Dendritic cell treated with granulocyte-macrophage colony-stimulating factor and Interleukin-4, amounts not matched to agents 40 ng/mL and 50 ng/mL, for 4 days (primary cell): ENCODE results near the gene SRGAP2C.
A peak's percentile ranks its signal among the peaks of the same experiment; 100 is the strongest.
"Not testable (repeated sequence)": the region's sequence is repeated elsewhere in the genome, so short reads cannot be mapped to it uniquely, and the experiment has no call there.

Experiments used
- H3K27ac Mint-ChIP-seq: one replicate; pipeline ENCODE4 v1.8.0; 2022; ENCODE audit warnings: mild to moderate bottlenecking, mixed read lengths
- H3K27me3 Mint-ChIP-seq: one replicate; pipeline ENCODE4 v1.8.0; 2022; ENCODE audit warnings: mild to moderate bottlenecking, mixed read lengths
- H3K36me3 Mint-ChIP-seq: one replicate; pipeline ENCODE4 v1.8.0; 2022; ENCODE audit warnings: low read depth, mixed read lengths
- H3K4me1 Mint-ChIP-seq: one replicate; pipeline ENCODE4 v1.8.0; 2022; ENCODE audit warnings: low read depth, mixed read lengths
- H3K4me3 Mint-ChIP-seq: one replicate; pipeline ENCODE4 v1.8.0; 2022; ENCODE audit warnings: mild to moderate bottlenecking, moderate library complexity, mixed read lengths
- H3K9me3 Mint-ChIP-seq: one replicate; pipeline ENCODE4 v1.8.0; 2022; ENCODE audit warnings: mixed read lengths
- intact Hi-C: fragments of 100-400 bp; cut with micrococcal nuclease; formaldehyde crosslinking; loops from one replicate; pipeline ENCODE4 v1.15.0; 2022

SRGAP2C gene

GRCh38 chr1:121400108-121400507 is 215.3 kb downstream of the SRGAP2C start:
- H3K4me3 Mint-ChIP-seq, H3K4me1 Mint-ChIP-seq, intact Hi-C loops, H3K27ac Mint-ChIP-seq: not testable (repeated sequence)
- H3K27me3 Mint-ChIP-seq, result peaks cover 11% of the 10 kb centered on the region
- H3K36me3 Mint-ChIP-seq, result peaks cover 28% of the 10 kb centered on the region
- peaks cover 20% of the 10 kb centered on the region for H3K9me3 Mint-ChIP-seq

GRCh38 chr1:121400541-121401310 is 216.0 kb downstream of the SRGAP2C start:
- H3K27ac Mint-ChIP-seq, H3K27me3 Mint-ChIP-seq, H3K4me3 Mint-ChIP-seq, H3K4me1 Mint-ChIP-seq, intact Hi-C loops: not testable (repeated sequence)
- Mint-ChIP-seq H3K9me3 (peaks cover 20% of the 10 kb centered on the region), H3K36me3 (peaks cover 28% of the 10 kb centered on the region)

GRCh38 chr1:121401375-121401955 is 216.7 kb downstream of the SRGAP2C start:
- H3K4me1 Mint-ChIP-seq, H3K27ac Mint-ChIP-seq, H3K27me3 Mint-ChIP-seq, intact Hi-C loops: not testable (repeated sequence)
- Mint-ChIP-seq H3K9me3 (peaks cover 20% of the 10 kb centered on the region), H3K36me3 (peaks cover 25% of the 10 kb centered on the region), H3K4me3 (peak overlapping the region; percentile 33)

GRCh38 chr1:121403254-121403653 is 218.5 kb downstream of the SRGAP2C start:
- H3K4me3 Mint-ChIP-seq, H3K27me3 Mint-ChIP-seq, H3K4me1 Mint-ChIP-seq, intact Hi-C loops, H3K27ac Mint-ChIP-seq: not testable (repeated sequence)
- peaks cover 19% of the 10 kb centered on the region for H3K36me3 Mint-ChIP-seq
- H3K9me3 Mint-ChIP-seq, result peaks cover 20% of the 10 kb centered on the region

- H3K27ac Mint-ChIP-seq, result no peak overlapping the region
- H3K27me3 Mint-ChIP-seq, result no peaks in the 10 kb centered on the region
- H3K4me1 Mint-ChIP-seq, result peaks cover 8% of the 10 kb centered on the region
- H3K9me3 Mint-ChIP-seq, result no peaks in the 10 kb centered on the region
- intact Hi-C loops, result no loop called here
- no peaks in the 10 kb centered on the region for H3K36me3 Mint-ChIP-seq
- H3K4me3 Mint-ChIP-seq, result no peak overlapping the region
Measured at GRCh38 chr1:121408354-121408753, 223.6 kb downstream of the SRGAP2C start.

GRCh38 chr1:121413821-121414220 is 229.0 kb downstream of the SRGAP2C start:
- Mint-ChIP-seq H3K27ac (no peak overlapping the region), H3K27me3 (no peaks in the 10 kb centered on the region), H3K9me3 (no peaks in the 10 kb centered on the region), H3K4me3 (no peak overlapping the region), H3K4me1 (peaks cover 11% of the 10 kb centered on the region), H3K36me3 (no peaks in the 10 kb centered on the region)
- intact Hi-C loops, result no loop called here

GRCh38 chr1:121414905-121415304 is 230.1 kb downstream of the SRGAP2C start:
- H3K4me3 Mint-ChIP-seq, result no peak overlapping the region
- intact Hi-C loops, result no loop called here
- no peaks in the 10 kb centered on the region for H3K27me3 Mint-ChIP-seq
- no peaks in the 10 kb centered on the region for H3K36me3 Mint-ChIP-seq
- no peak overlapping the region for H3K27ac Mint-ChIP-seq
- H3K9me3 Mint-ChIP-seq, result no peaks in the 10 kb centered on the region
- H3K4me1 Mint-ChIP-seq, result peaks cover 8% of the 10 kb centered on the region

GRCh38 chr1:121417325-121417923 is 232.6 kb downstream of the SRGAP2C start:
- Mint-ChIP-seq H3K4me1 (peaks cover 14% of the 10 kb centered on the region), H3K4me3 (no peak overlapping the region), H3K9me3 (no peaks in the 10 kb centered on the region), H3K27me3 (no peaks in the 10 kb centered on the region), H3K36me3 (no peaks in the 10 kb centered on the region), H3K27ac (no peak overlapping the region)
- intact Hi-C loops, result no loop called here

- peaks cover 9% of the 10 kb centered on the region for H3K4me1 Mint-ChIP-seq
- H3K4me3 Mint-ChIP-seq, result no peak overlapping the region
- no peaks in the 10 kb centered on the region for H3K9me3 Mint-ChIP-seq
- intact Hi-C loops, result no loop called here
- no peaks in the 10 kb centered on the region for H3K27me3 Mint-ChIP-seq
- H3K27ac Mint-ChIP-seq, result no peak overlapping the region
- H3K36me3 Mint-ChIP-seq, result no peaks in the 10 kb centered on the region
Measured at GRCh38 chr1:121418369-121419049, 233.7 kb downstream of the SRGAP2C start.

- H3K4me3 Mint-ChIP-seq, H3K27me3 Mint-ChIP-seq, H3K36me3 Mint-ChIP-seq, H3K27ac Mint-ChIP-seq, H3K9me3 Mint-ChIP-seq, H3K4me1 Mint-ChIP-seq, intact Hi-C loops: not testable (repeated sequence)
Measured at GRCh38 chr1:121419050-121419615, 234.4 kb downstream of the SRGAP2C start.

GRCh38 chr1:121421490-121421889 is 236.7 kb downstream of the SRGAP2C start:
- H3K27me3 Mint-ChIP-seq, intact Hi-C loops, H3K36me3 Mint-ChIP-seq, H3K9me3 Mint-ChIP-seq, H3K4me1 Mint-ChIP-seq, H3K27ac Mint-ChIP-seq, H3K4me3 Mint-ChIP-seq: not testable (repeated sequence)

- H3K4me3 Mint-ChIP-seq, H3K36me3 Mint-ChIP-seq, intact Hi-C loops, H3K9me3 Mint-ChIP-seq, H3K27me3 Mint-ChIP-seq: not testable (repeated sequence)
- peaks cover 12% of the 10 kb centered on the region for H3K4me1 Mint-ChIP-seq
- H3K27ac Mint-ChIP-seq, result peak overlapping the region; percentile 25
Measured at GRCh38 chr1:121423956-121424355, 239.2 kb downstream of the SRGAP2C start.

GRCh38 chr1:121433517-121433916 is 248.7 kb downstream of the SRGAP2C start:
- peaks cover 14% of the 10 kb centered on the region for H3K4me1 Mint-ChIP-seq
- H3K27me3 Mint-ChIP-seq, H3K36me3 Mint-ChIP-seq, H3K27ac Mint-ChIP-seq, intact Hi-C loops, H3K4me3 Mint-ChIP-seq: not testable (repeated sequence)
- H3K9me3 Mint-ChIP-seq, result peaks cover 12% of the 10 kb centered on the region

- H3K4me3 Mint-ChIP-seq, intact Hi-C loops, H3K27me3 Mint-ChIP-seq, H3K4me1 Mint-ChIP-seq, H3K9me3 Mint-ChIP-seq, H3K27ac Mint-ChIP-seq, H3K36me3 Mint-ChIP-seq: not testable (repeated sequence)
Measured at GRCh38 chr1:121438862-121439261, 254.1 kb downstream of the SRGAP2C start.
